Measurements from ENCODE around the gene ZNF385A.

DNA sequence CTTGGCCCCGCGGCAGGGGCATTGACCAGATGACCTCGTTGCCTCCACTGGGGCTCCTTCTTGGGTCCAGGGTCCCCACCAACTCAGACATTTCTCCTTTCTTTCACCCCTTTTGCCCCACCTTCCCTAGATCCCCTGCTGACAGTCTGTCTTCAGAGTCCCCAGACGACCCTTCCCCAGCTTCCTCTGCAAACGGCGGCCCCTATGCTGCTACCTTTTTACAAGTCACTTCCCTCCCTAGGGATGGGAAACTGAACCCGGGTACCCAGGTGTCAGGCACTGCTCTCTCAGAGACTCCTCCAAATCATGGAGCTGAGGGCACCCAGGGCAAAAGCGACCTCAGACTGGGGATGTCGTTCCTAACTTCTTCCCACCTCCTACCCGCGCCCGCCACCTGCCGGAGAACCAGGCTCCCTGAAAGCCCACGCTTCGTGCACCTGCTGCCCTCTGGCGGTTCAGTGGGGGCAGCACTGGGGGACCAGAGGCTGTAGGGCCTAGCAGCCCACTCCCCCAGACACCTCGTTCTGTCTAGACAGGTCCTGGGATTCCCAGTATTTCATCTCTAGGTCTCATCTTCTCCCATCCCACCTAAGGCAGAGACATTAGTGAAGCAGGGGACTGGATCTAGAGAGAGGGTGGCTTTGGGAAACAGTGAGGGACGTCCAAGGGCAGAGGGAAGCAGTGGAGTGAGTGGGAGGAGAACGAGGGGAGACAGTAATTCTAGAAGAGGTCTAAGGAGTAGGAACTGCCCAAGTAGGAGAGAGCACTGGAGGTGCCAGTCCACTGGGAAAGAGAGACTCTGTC is 4.9 kb downstream of the ZNF385A start:
- TF ChIP-seq, protein P1, sequence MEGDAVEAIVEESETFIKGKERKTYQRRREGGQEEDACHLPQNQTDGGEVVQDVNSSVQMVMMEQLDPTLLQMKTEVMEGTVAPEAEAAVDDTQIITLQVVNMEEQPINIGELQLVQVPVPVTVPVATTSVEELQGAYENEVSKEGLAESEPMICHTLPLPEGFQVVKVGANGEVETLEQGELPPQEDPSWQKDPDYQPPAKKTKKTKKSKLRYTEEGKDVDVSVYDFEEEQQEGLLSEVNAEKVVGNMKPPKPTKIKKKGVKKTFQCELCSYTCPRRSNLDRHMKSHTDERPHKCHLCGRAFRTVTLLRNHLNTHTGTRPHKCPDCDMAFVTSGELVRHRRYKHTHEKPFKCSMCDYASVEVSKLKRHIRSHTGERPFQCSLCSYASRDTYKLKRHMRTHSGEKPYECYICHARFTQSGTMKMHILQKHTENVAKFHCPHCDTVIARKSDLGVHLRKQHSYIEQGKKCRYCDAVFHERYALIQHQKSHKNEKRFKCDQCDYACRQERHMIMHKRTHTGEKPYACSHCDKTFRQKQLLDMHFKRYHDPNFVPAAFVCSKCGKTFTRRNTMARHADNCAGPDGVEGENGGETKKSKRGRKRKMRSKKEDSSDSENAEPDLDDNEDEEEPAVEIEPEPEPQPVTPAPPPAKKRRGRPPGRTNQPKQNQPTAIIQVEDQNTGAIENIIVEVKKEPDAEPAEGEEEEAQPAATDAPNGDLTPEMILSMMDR (IDR thresholded peaks at IDR 0.05): peak; percentile 100
- TF ChIP-seq POLR2A (IDR thresholded peaks at IDR 0.05): peak in 1 of 2 donors; percentile 39
